ENCODE measurements around the gene ZBTB16. TPM values are rescaled to one million over a fixed set of nuclear protein-coding genes. Genes with fewer than 3 reads are reported as not detected.

ZBTB16 gene
- total RNA-seq, 1 donor from 2014 or later: 5.8 TPM

- intact Hi-C loops (cut with micrococcal nuclease): loop anchor here (1.0 to 10.0 kb wide), 2 partner anchors 161 to 202 kb away; no protein-coding TSS in a partner anchor
These were observed 137.6 kb downstream of the ZBTB16 start for GRCh38 chr11:114196997-114197703.

GRCh38 chr11:114197799-114198500, 138.4 kb downstream of the ZBTB16 start:
- intact Hi-C loops (cut with micrococcal nuclease): loop anchor here (10.0 kb wide), 1 partner anchor 203 kb away; no protein-coding TSS in a partner anchor

- intact Hi-C loops (cut with micrococcal nuclease): loop anchor here (10.0 kb wide), 1 partner anchor 204 kb away; no protein-coding TSS in a partner anchor
These were observed 139.5 kb downstream of the ZBTB16 start for GRCh38 chr11:114199051-114199450.

GRCh38 chr11:114200351-114201133, 141.0 kb downstream of the ZBTB16 start:
- intact Hi-C loops (cut with micrococcal nuclease): no loop called here

GRCh38 chr11:114201219-114201618, 141.7 kb downstream of the ZBTB16 start:
- intact Hi-C loops (cut with micrococcal nuclease): no loop called here

- intact Hi-C loops (cut with micrococcal nuclease): no loop called here
These were observed 142.6 kb downstream of the ZBTB16 start for GRCh38 chr11:114202011-114202609.

- intact Hi-C loops (cut with micrococcal nuclease): no loop called here
These were observed 147.6 kb downstream of the ZBTB16 start for GRCh38 chr11:114207096-114207495.

GRCh38 chr11:114208377-114208776, 148.9 kb downstream of the ZBTB16 start:
- intact Hi-C loops (cut with micrococcal nuclease): loop anchor here (1.0 to 2.0 kb wide), 4 partner anchors 8 to 192 kb away; partner anchors contain the start of genes C11orf71 and RBM7

GRCh38 chr11:114209343-114209742, 149.8 kb downstream of the ZBTB16 start:
- intact Hi-C loops (cut with micrococcal nuclease): loop anchor here (2.0 kb wide), 1 partner anchor 191 kb away; the partner anchor contains the start of genes C11orf71 and RBM7

- intact Hi-C loops (cut with micrococcal nuclease): loop anchor here (2.0 to 5.0 kb wide), 2 partner anchors 191 to 623 kb away; partner anchors contain the start of genes C11orf71 and RBM7
These were observed 150.4 kb downstream of the ZBTB16 start for GRCh38 chr11:114209904-114210303.

- intact Hi-C loops (cut with micrococcal nuclease): loop anchor here (5.0 kb wide), 1 partner anchor 624 kb away; no protein-coding TSS in a partner anchor
These were observed 152.1 kb downstream of the ZBTB16 start for GRCh38 chr11:114211444-114212121.

- intact Hi-C loops (cut with micrococcal nuclease): loop anchor here (5.0 kb wide), 1 partner anchor 626 kb away; no protein-coding TSS in a partner anchor
These were observed 154.1 kb downstream of the ZBTB16 start for GRCh38 chr11:114213622-114214021.

- intact Hi-C loops (cut with micrococcal nuclease): loop anchor here (5.0 kb wide), 1 partner anchor 153 kb away; no protein-coding TSS in a partner anchor
These were observed 155.9 kb downstream of the ZBTB16 start for GRCh38 chr11:114215428-114215827.

GRCh38 chr11:114215871-114216795, 156.6 kb downstream of the ZBTB16 start:
- intact Hi-C loops (cut with micrococcal nuclease): loop anchor here (1.0 to 5.0 kb wide), 4 partner anchors 8 to 154 kb away; no protein-coding TSS in a partner anchor

- intact Hi-C loops (cut with micrococcal nuclease): loop anchor here (1.0 to 5.0 kb wide), 4 partner anchors 8 to 154 kb away; no protein-coding TSS in a partner anchor
These were observed 157.3 kb downstream of the ZBTB16 start for GRCh38 chr11:114216796-114217180.

GRCh38 chr11:114218508-114218907, 159.0 kb downstream of the ZBTB16 start:
- intact Hi-C loops (cut with micrococcal nuclease): loop anchor here (5.0 kb wide), 1 partner anchor 156 kb away; no protein-coding TSS in a partner anchor

- intact Hi-C loops (cut with micrococcal nuclease): loop anchor here (5.0 kb wide), 1 partner anchor 157 kb away; no protein-coding TSS in a partner anchor
These were observed 160.2 kb downstream of the ZBTB16 start for GRCh38 chr11:114219559-114220349.

GRCh38 chr11:114221037-114221436, 161.5 kb downstream of the ZBTB16 start:
- intact Hi-C loops (cut with micrococcal nuclease): no loop called here
